ENCODE measurements around the gene CHMP6.

DNA sequence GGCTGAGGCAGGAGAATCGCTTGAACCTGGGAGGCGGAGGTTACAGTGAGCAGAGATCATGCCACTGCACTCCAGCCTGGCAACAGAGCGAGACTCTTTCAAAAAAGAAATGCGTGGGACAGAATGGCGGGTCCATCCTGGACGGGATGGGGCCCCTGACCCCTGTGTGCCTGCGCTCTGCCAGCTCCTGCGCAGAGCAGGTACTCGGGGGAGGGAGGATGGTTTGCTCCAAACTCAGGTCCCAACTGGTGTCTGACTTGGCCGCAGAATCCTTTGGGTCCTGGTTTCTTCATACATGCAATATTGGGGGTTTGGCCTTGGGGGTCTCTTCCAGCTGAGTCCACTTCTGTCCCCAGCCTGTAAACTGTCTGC lies 10.4 kb downstream of the CHMP6 start:
- no peak for TF ChIP-seq CTCF (conservative IDR thresholded peaks at IDR 0.05)
- TF ChIP-seq ZFX (IDR thresholded peaks at IDR 0.05) = no peak
